DND-41 (cell line): ENCODE results near the gene PXK.
A peak's percentile ranks its signal among the peaks of the same experiment; 100 is the strongest.
"Not testable (repeated sequence)": the region's sequence is repeated elsewhere in the genome, so short reads cannot be mapped to it uniquely, and the experiment has no call there.

Experiments
- ATAC-seq: fragments of 200-7000 bp; cut with Tn5 transposase; 3 replicates; pipeline ENCODE4 v1.9.1; 2021; ENCODE audit warnings: low read depth; ENCODE audit not compliant: insufficient read depth
- DNase-seq: peaks from one replicate; pipeline ENCODE4 v3.0.0-alpha.2; 2020
- H2AFZ ChIP-seq: 2 replicates; pipeline ENCODE4 v1.6.0; 2012; ENCODE audit warnings: low read depth, low read length
- H3K27ac ChIP-seq: 2 replicates; pipeline ENCODE4 v1.5.1; 2012; ENCODE audit warnings: low read length, inconsistent platforms
- H3K27me3 ChIP-seq: fragments of 200-600 bp; sonication (generic); 2 replicates; pipeline ENCODE4 v1.6.0; 2012; ENCODE audit warnings: low read length, mild to moderate bottlenecking, inconsistent platforms; ENCODE audit not compliant: insufficient read depth, poor library complexity
- H3K36me3 ChIP-seq: 2 replicates; pipeline ENCODE4 v1.5.1; 2012; ENCODE audit warnings: low read length, inconsistent platforms; ENCODE audit not compliant: insufficient read depth
- H3K4me1 ChIP-seq: 2 replicates; pipeline ENCODE4 v1.5.1; 2012; ENCODE audit warnings: mild to moderate bottlenecking, low read length; ENCODE audit not compliant: insufficient read depth
- H3K4me2 ChIP-seq: 2 replicates; pipeline ENCODE4 v1.6.0; 2012; ENCODE audit warnings: mild to moderate bottlenecking, moderate library complexity, low read length, inconsistent platforms; ENCODE audit not compliant: insufficient read depth
- H3K4me3 ChIP-seq, 2 experiments: fragments of 200-600 bp in 1 of 2; shearing (Covaris generic) in 1 of 2; 2 replicates each; pipeline ENCODE4 v1.5.1; 2012 to 2016; ENCODE audit warnings: inconsistent platforms in 2 of 2, low read length in 2 of 2, mild to moderate bottlenecking in 2 of 2, low read depth in 1 of 2, moderate library complexity in 1 of 2
- H3K79me2 ChIP-seq: 2 replicates; pipeline ENCODE4 v1.6.0; 2012; ENCODE audit warnings: low read length, inconsistent platforms; ENCODE audit not compliant: insufficient read depth
- H3K9ac ChIP-seq: 2 replicates; pipeline ENCODE4 v1.6.0; 2012; ENCODE audit warnings: low read depth, mild to moderate bottlenecking, inconsistent platforms, low read length, moderate library complexity
- H3K9me3 ChIP-seq: 2 replicates; pipeline ENCODE4 v1.5.1; 2012; ENCODE audit warnings: low read length, moderate library complexity, mild to moderate bottlenecking, inconsistent platforms; ENCODE audit not compliant: insufficient read depth, severe bottlenecking
- H4K20me1 ChIP-seq: 2 replicates; pipeline ENCODE4 v1.6.0; 2012; ENCODE audit warnings: low read length; ENCODE audit not compliant: insufficient read depth
- CTCF ChIP-seq: IDR thresholded peaks from 2 replicates; pipeline ENCODE4 v1.5.1; 2012; ENCODE audit warnings: borderline replicate concordance, low read length, moderate library complexity, mild to moderate bottlenecking; ENCODE audit not compliant: poor library complexity, severe bottlenecking; ENCODE audit errors: extremely low read depth
- EZH2 ChIP-seq: IDR thresholded peaks from 3 replicates; pipeline ENCODE4 v1.6.1; 2012; ENCODE audit warnings: borderline replicate concordance, low read depth, mild to moderate bottlenecking, moderate library complexity, low read length, inconsistent platforms; ENCODE audit not compliant: severe bottlenecking

Gene PXK

GRCh38 chr3:58288011-58288728, 44.5 kb upstream of the PXK start:
- no peaks in the 10 kb centered on the region for H4K20me1 ChIP-seq
- no peak overlapping the region for H3K4me2 ChIP-seq
- no peak; the same call in 2 of the 3 replicates for ATAC-seq
- no peaks in the 10 kb centered on the region for H3K4me1 ChIP-seq
- no peaks in the 10 kb centered on the region for H3K9me3 ChIP-seq
- no peak for TF ChIP-seq EZH2
- peak; percentile 27 for TF ChIP-seq CTCF
- H3K27me3 ChIP-seq, result no peaks in the 10 kb centered on the region
- no peak overlapping the region for H3K9ac ChIP-seq
- no peaks in the 10 kb centered on the region; the same call in 1 of the 2 replicates for H3K36me3 ChIP-seq
- no peak for DNase-seq
- H3K79me2 ChIP-seq, result no peaks in the 10 kb centered on the region
- no peak overlapping the region for H3K27ac ChIP-seq
- H3K4me3 ChIP-seq, result no peak overlapping the region
- H2AFZ ChIP-seq, result no peak overlapping the region

GRCh38 chr3:58288964-58289613, 43.6 kb upstream of the PXK start:
- H2AFZ ChIP-seq, H3K27me3 ChIP-seq, H3K4me1 ChIP-seq, H3K9me3 ChIP-seq, ATAC-seq, H3K4me2 ChIP-seq, H3K4me3 ChIP-seq, DNase-seq, H3K36me3 ChIP-seq, H3K27ac ChIP-seq, H4K20me1 ChIP-seq, H3K9ac ChIP-seq, H3K79me2 ChIP-seq: not testable (repeated sequence)

- not testable (repeated sequence) for H2AFZ ChIP-seq, H3K4me2 ChIP-seq, H3K27me3 ChIP-seq, H3K36me3 ChIP-seq, DNase-seq, H3K79me2 ChIP-seq, H3K4me3 ChIP-seq, H4K20me1 ChIP-seq, ATAC-seq, H3K27ac ChIP-seq, H3K4me1 ChIP-seq, H3K9me3 ChIP-seq, H3K9ac ChIP-seq
These were observed 42.2 kb upstream of the PXK start for GRCh38 chr3:58290446-58290845.

GRCh38 chr3:58291671-58292338, 40.9 kb upstream of the PXK start:
- Histone ChIP-seq H3K79me2 (no peaks in the 10 kb centered on the region), H2AFZ (no peak overlapping the region), H3K27me3 (no peaks in the 10 kb centered on the region), H3K4me2 (no peak overlapping the region), H3K9ac (no peak overlapping the region), H3K36me3 (no peaks in the 10 kb centered on the region; the same call in 1 of the 2 replicates), H3K4me3 (no peak overlapping the region), H3K9me3 (no peaks in the 10 kb centered on the region), H4K20me1 (no peaks in the 10 kb centered on the region), H3K27ac (no peak overlapping the region), H3K4me1 (no peaks in the 10 kb centered on the region)
- TF ChIP-seq EZH2 (no peak), CTCF (no peak)
- ATAC-seq, result no peak
- no peak for DNase-seq
